Activated T-helper 17 cell treated with anti-CD3 and anti-CD28 coated beads, Interleukin-2, amount 50 U/mL, for 72 hours (primary cell): ENCODE measurements around the gene CAP2. TPM values are rescaled to one million over a fixed set of nuclear protein-coding genes. Genes with fewer than 3 reads are reported as not detected.
"Not testable (repeated sequence)": the region's sequence is repeated elsewhere in the genome, so short reads cannot be mapped to it uniquely, and the experiment has no call there.

Experiments used
- ATAC-seq: fragments of 150-1000 bp; cut with Tn5 transposase; replicated peaks from 2 replicates; pipeline ENCODE4 v1.10.0; 2021; ENCODE audit warnings: mild to moderate bottlenecking, moderate library complexity
- H3K27ac Mint-ChIP-seq: one replicate; pipeline ENCODE4 v1.8.0; 2022; ENCODE audit warnings: mixed read lengths
- H3K27me3 Mint-ChIP-seq: one replicate; pipeline ENCODE4 v1.8.0; 2022; ENCODE audit warnings: mixed read lengths
- H3K36me3 Mint-ChIP-seq: one replicate; pipeline ENCODE4 v1.8.0; 2022; ENCODE audit warnings: low read depth, mild to moderate bottlenecking, mixed read lengths
- H3K4me1 Mint-ChIP-seq: one replicate; pipeline ENCODE4 v1.8.0; 2022; ENCODE audit warnings: mixed read lengths
- H3K4me3 Mint-ChIP-seq: one replicate; pipeline ENCODE4 v1.8.0; 2022; ENCODE audit warnings: mild to moderate bottlenecking, mixed read lengths
- H3K9me3 Mint-ChIP-seq: one replicate; pipeline ENCODE4 v1.8.0; 2022; ENCODE audit warnings: mixed read lengths
- total RNA-seq, 2 donors: library from RNA; stranded (reverse); gene quantifications; one replicate each; pipeline ENCODE4 v1.2.3, GENCODE V29; 2022

The CAP2 gene
- total RNA-seq, 2 donors from 2014 or later = not detected

DNA sequence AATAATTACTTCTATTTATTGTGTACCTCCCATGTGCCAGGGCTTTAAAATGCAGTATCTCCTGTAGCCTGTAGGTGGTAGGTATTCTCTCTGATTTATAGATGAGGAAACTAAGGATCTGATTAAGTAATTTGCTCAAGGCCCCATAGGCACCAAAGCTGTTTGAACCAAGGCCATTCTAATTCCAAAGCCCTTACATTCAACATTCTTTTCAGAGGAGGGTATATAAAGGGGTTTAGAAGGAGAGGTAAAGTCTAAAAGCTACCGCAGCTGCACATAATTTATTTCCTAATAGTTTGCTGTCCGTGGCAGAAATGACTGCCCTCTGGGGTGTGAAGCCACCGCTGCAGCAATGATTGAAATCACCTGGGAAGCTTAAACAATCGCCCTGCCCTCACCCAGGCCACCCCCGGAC is 111.7 kb downstream of the CAP2 start:
- Mint-ChIP-seq H3K4me1 (no peaks in the 10 kb centered on the region), H3K9me3 (no peaks in the 10 kb centered on the region), H3K4me3 (no peak overlapping the region), H3K27ac (no peak overlapping the region), H3K36me3 (no peaks in the 10 kb centered on the region), H3K27me3 (peaks cover 15% of the 10 kb centered on the region)
- no peak for ATAC-seq

- Mint-ChIP-seq H3K4me1 (no peaks in the 10 kb centered on the region), H3K4me3 (no peak overlapping the region), H3K9me3 (no peaks in the 10 kb centered on the region), H3K27ac (no peak overlapping the region), H3K36me3 (no peaks in the 10 kb centered on the region), H3K27me3 (peaks cover 15% of the 10 kb centered on the region)
- ATAC-seq = no peak
These were observed 112.4 kb downstream of the CAP2 start for GRCh38 chr6:17505767-17506280.

DNA sequence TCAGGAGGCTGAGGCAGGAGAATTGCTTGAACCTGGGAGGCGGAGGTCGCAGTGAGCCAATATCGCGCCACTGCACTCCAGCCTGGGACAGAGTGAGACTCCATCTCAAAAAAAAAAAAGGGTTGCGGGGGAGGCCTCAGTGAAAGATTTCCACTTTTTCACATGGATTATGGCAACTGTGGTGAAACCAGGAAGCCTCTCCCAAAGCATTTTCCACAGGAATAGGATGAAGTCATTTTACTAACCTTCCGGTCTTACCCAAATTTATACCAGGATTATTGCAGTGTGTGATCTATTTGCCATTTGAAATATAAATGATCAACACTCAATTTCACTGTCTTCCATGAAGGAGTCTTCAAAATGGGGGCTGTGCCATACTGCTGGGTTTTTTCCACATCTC is 113.1 kb downstream of the CAP2 start:
- Mint-ChIP-seq H3K27ac (no peak overlapping the region), H3K9me3 (no peaks in the 10 kb centered on the region), H3K4me3 (no peak overlapping the region), H3K27me3 (peaks cover 15% of the 10 kb centered on the region), H3K36me3 (no peaks in the 10 kb centered on the region), H3K4me1 (no peaks in the 10 kb centered on the region)
- no peak for ATAC-seq

GRCh38 chr6:17506962-17507361 is 113.6 kb downstream of the CAP2 start:
- no peak for ATAC-seq
- H3K4me1 Mint-ChIP-seq = no peaks in the 10 kb centered on the region
- H3K27me3 Mint-ChIP-seq = peaks cover 13% of the 10 kb centered on the region
- no peak overlapping the region for H3K4me3 Mint-ChIP-seq
- H3K9me3 Mint-ChIP-seq = no peaks in the 10 kb centered on the region
- no peaks in the 10 kb centered on the region for H3K36me3 Mint-ChIP-seq
- H3K27ac Mint-ChIP-seq = no peak overlapping the region

DNA sequence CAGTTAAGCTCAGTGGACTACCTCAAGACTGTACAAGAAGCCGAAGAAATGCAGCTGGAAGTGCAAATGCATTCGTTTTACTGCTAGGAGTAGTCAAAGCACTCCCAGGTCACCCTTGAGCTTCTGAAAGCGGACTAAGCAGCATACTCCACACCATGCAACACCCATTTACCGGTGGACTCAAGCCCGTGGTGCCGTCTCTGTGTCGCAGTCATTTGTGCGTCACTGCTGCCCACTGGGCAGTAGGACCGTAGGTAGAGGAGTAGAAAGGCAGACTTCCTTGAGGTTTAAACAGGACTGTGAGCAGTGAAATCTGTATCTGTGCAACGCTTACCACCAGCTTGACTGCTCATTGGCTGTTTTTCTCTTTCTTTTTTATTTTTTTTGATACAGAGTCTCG is 117.7 kb downstream of the CAP2 start:
- no peak overlapping the region for H3K4me3 Mint-ChIP-seq
- ATAC-seq = no peak
- H3K9me3 Mint-ChIP-seq = no peaks in the 10 kb centered on the region
- no peak overlapping the region for H3K27ac Mint-ChIP-seq
- H3K27me3 Mint-ChIP-seq = peaks cover 12% of the 10 kb centered on the region
- H3K36me3 Mint-ChIP-seq = no peaks in the 10 kb centered on the region
- no peaks in the 10 kb centered on the region for H3K4me1 Mint-ChIP-seq

DNA sequence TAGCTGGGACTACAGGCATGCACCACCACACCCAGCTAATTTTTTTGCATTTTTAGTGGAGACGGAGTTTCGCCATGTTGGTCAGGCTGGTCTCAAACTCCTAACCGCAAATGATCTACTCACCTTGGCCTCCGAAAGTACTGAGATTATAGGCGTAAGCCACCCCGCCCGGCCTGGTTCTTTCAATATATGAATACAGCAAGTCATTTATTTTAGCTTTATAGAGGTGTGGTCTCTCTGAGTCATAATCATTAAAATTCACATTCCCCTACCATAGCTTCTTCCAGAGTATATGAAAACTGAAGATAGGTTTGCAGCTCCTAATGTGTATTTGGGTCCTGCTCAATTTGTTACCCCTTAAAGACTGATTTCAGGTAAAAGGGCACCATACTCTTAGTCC is 118.2 kb downstream of the CAP2 start:
- H3K4me1 Mint-ChIP-seq = no peaks in the 10 kb centered on the region
- no peaks in the 10 kb centered on the region for H3K9me3 Mint-ChIP-seq
- ATAC-seq = no peak
- no peaks in the 10 kb centered on the region for H3K36me3 Mint-ChIP-seq
- H3K4me3 Mint-ChIP-seq = no peak overlapping the region
- peaks cover 11% of the 10 kb centered on the region for H3K27me3 Mint-ChIP-seq
- no peak overlapping the region for H3K27ac Mint-ChIP-seq

DNA sequence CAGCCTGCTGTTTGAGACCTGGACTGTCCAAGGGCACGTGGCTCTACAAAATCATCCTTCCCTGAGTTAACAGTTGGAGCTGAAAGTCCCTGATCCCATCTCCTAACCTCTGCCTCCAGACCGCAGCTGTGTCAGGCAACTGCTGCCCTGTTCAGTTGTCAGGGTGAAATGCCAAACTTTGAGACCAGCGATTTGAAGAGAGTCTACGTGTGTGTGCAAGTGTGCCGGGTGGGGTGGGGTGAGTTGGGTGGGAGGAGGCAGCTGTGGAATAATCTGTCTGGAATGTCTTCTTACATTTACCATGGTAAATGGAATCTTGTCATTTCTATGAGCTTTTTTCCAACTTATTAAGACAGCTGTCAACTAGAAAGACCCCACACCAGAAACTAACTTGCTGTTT is 125.7 kb downstream of the CAP2 start:
- peaks cover 7% of the 10 kb centered on the region for H3K27me3 Mint-ChIP-seq
- H3K27ac Mint-ChIP-seq = no peak overlapping the region
- H3K36me3 Mint-ChIP-seq = no peaks in the 10 kb centered on the region
- H3K4me1 Mint-ChIP-seq = no peaks in the 10 kb centered on the region
- no peaks in the 10 kb centered on the region for H3K9me3 Mint-ChIP-seq
- no peak overlapping the region for H3K4me3 Mint-ChIP-seq
- ATAC-seq = no peak

DNA sequence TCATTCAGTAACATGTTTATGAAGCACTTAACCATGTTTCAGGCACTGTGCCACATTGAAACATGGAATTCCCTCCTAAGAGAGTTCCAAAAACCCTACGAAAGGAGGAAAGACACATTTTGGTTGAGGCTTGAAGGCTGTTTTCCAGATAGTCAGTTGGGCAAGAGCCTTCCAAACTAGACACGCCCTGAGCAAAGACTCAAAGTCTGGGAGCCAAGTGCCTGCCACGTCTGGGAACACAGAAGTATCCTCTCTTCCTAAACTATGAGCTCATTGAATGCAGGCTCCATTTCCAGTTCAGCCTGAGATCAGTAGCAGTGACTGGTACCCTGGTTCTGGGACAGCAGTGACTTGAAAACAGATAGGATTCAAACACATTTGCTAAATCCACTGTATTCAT is 132.2 kb downstream of the CAP2 start:
- peaks cover 11% of the 10 kb centered on the region for H3K27me3 Mint-ChIP-seq
- no peak overlapping the region for H3K4me3 Mint-ChIP-seq
- H3K9me3 Mint-ChIP-seq = peaks cover 4% of the 10 kb centered on the region
- ATAC-seq = no peak
- H3K27ac Mint-ChIP-seq = no peak overlapping the region
- no peaks in the 10 kb centered on the region for H3K4me1 Mint-ChIP-seq
- no peaks in the 10 kb centered on the region for H3K36me3 Mint-ChIP-seq

- Mint-ChIP-seq H3K36me3 (no peaks in the 10 kb centered on the region), H3K4me1 (no peaks in the 10 kb centered on the region), H3K27ac (no peak overlapping the region), H3K4me3 (no peak overlapping the region), H3K9me3 (peaks cover 4% of the 10 kb centered on the region), H3K27me3 (peaks cover 17% of the 10 kb centered on the region)
- ATAC-seq = no peak
These were observed 133.7 kb downstream of the CAP2 start for GRCh38 chr6:17527076-17527475.

DNA sequence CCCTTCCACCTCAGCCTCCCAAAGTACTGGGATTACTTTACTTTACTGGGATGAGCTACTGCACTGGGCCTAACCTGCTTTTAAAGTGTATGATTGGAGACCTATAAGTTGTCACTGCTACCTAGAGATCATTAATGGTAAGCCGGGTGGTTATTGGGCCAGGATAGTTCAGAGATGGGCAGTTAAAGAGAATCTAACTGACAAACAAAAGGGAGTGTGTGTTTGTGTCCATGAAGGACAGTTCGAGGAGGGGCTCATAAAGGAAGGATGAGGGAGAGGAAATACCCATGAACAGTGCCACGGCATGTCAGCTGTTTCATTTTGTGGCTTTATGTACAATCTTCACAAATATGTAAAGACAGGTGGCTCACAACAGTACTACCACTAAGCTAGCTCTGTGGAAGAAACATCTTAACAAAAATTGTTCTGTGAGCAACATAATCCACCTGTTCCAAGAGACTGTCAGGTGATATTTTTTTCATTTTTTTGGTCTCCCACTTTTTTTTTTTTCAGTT is 137.0 kb downstream of the CAP2 start:
- H3K4me3 Mint-ChIP-seq = no peak overlapping the region
- H3K36me3 Mint-ChIP-seq = no peaks in the 10 kb centered on the region
- ATAC-seq = no peak
- H3K4me1 Mint-ChIP-seq = no peaks in the 10 kb centered on the region
- peaks cover 16% of the 10 kb centered on the region for H3K27me3 Mint-ChIP-seq
- peaks cover 3% of the 10 kb centered on the region for H3K9me3 Mint-ChIP-seq
- H3K27ac Mint-ChIP-seq = no peak overlapping the region

- peaks cover 22% of the 10 kb centered on the region for H3K27me3 Mint-ChIP-seq
These were observed 143.2 kb downstream of the CAP2 start for GRCh38 chr6:17536586-17536985.

DNA sequence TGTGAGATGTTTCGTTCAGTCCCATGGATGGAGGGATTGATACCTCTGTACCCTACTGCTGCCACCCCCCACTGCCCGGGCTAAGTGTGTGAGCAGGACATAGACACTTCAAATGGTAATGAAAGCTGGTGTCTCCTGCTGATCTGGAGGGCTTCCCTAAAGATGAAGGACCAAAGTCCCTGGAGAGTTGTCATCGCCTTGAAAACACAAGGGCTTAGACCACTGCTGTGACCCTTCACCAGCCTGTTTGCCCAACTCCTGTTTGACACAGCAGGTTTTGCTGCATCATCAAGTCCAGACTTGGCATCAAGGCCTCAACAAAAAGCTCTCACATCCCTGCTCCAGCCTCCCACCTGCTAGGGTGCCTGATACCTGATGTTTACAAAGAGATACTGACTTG is 148.8 kb downstream of the CAP2 start:
- Mint-ChIP-seq H3K27me3 (peaks cover 14% of the 10 kb centered on the region), H3K27ac (no peak overlapping the region), H3K9me3 (no peaks in the 10 kb centered on the region), H3K36me3 (no peaks in the 10 kb centered on the region), H3K4me3 (no peak overlapping the region), H3K4me1 (no peaks in the 10 kb centered on the region)
- ATAC-seq = no peak

More at GRCh38 chr6:17536586-17536985, 143.2 kb downstream of the CAP2 start:
- H3K27ac Mint-ChIP-seq = no peak overlapping the region
- no peaks in the 10 kb centered on the region for H3K4me1 Mint-ChIP-seq
- no peaks in the 10 kb centered on the region for H3K36me3 Mint-ChIP-seq
- no peaks in the 10 kb centered on the region for H3K9me3 Mint-ChIP-seq
- ATAC-seq = peak; percentile 99
- H3K4me3 Mint-ChIP-seq = no peak overlapping the region

- H3K4me1 Mint-ChIP-seq = not testable (repeated sequence)
These were observed 152.3 kb downstream of the CAP2 start for GRCh38 chr6:17545681-17546080.

DNA sequence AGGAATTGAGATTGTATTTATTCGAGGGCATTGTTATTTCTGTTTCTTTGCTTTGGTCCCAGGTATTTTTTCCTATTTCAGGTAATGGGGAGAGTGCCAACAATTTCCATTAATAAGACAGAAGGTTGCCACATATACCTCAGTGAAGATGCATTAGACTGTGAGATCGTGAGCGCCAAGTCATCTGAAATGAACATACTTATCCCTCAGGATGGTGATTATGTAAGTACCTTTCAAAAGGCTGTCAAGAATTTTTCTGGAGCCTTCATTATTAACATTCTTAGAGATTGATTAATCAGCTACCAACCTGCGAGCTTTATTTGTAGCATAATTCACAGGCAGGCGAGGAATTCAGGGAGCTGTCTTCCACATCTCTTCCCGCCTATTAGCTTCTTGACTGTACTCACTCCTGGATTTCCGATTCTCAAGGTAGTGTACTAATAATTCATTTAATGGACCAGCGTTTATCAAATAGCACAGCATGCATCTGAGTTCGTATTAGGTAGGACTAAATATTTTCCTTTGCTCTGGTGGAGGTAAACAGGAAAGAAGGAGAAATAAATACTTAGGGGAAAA is 158.1 kb downstream of the CAP2 start:
- H3K4me1 Mint-ChIP-seq = no peaks in the 10 kb centered on the region
- H3K27ac Mint-ChIP-seq = no peak overlapping the region
- no peak overlapping the region for H3K4me3 Mint-ChIP-seq
- no peaks in the 10 kb centered on the region for H3K36me3 Mint-ChIP-seq
- no peak for ATAC-seq
- no peaks in the 10 kb centered on the region for H3K9me3 Mint-ChIP-seq
- peaks cover 6% of the 10 kb centered on the region for H3K27me3 Mint-ChIP-seq

More at GRCh38 chr6:17545681-17546080, 152.3 kb downstream of the CAP2 start:
- not testable (repeated sequence) for H3K27ac Mint-ChIP-seq, H3K4me3 Mint-ChIP-seq, H3K9me3 Mint-ChIP-seq, ATAC-seq, H3K27me3 Mint-ChIP-seq, H3K36me3 Mint-ChIP-seq

GRCh38 chr6:17552861-17553260 is 159.5 kb downstream of the CAP2 start:
- ATAC-seq = no peak
- no peak overlapping the region for H3K4me3 Mint-ChIP-seq
- H3K27me3 Mint-ChIP-seq = peaks cover 6% of the 10 kb centered on the region

More at GRCh38 chr6:17552861-17553260, 159.5 kb downstream of the CAP2 start:
- H3K27ac Mint-ChIP-seq = no peak overlapping the region
- no peaks in the 10 kb centered on the region for H3K4me1 Mint-ChIP-seq
- H3K9me3 Mint-ChIP-seq = no peaks in the 10 kb centered on the region
- no peaks in the 10 kb centered on the region for H3K36me3 Mint-ChIP-seq
